HG03280 (cell line): ENCODE results near the gene SLC25A47.

Experiments
- ATAC-seq: cut with Tn5 transposase; IDR thresholded peaks from one replicate; pipeline ENCODE4 v1.9.1; 2021; ENCODE audit warnings: mild to moderate bottlenecking, moderate library complexity; ENCODE audit not compliant: unreplicated experiment

SLC25A47 gene

DNA sequence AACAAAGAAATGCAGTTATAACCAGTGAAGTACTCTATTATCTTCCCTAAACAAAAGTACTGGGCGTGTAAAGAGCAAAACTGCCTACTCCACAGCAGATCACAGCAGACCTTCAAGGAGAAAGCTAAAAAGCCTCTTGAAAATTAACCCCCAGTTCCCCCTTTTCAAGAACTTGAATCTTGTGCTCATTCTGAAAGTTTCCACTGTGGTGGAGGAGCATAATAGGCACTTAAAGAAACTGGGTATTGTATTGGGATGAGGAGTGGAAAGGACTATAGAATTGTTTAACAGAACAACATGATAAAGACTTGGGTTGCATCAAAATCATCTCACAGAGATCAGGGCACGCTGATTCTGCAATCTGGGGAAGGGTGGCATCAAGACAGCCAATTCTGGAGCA is 51.1 kb downstream of the SLC25A47 start:
- no peak for ATAC-seq

DNA sequence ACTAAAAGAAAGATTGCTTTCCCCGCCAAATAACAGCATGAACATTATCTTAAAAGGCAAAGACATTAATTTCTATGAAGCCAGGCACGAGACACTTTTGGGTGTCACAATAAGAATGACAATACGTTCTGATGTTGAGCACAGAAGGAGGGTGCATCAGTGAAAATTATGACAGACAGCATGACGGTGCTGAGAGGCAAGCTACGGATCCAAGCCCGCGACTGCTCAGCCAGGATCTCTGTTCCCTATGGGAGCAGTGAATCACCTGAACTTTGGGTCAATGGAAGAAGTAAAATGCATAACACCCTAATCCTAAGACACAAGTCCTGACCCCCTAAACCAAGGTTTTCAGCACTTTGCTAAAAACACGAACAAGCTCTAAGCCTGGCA is 51.7 kb downstream of the SLC25A47 start:
- ATAC-seq = no peak

- ATAC-seq = peak; percentile 38
These were observed 52.3 kb downstream of the SLC25A47 start for GRCh38 chr14:100375266-100375962.

GRCh38 chr14:100375963-100376735 is 53.0 kb downstream of the SLC25A47 start, which contains the start of gene WDR25:
Gene WDR25, plus strand, starts transcription at chr14:100376485.
- peak; percentile 79 for ATAC-seq

DNA sequence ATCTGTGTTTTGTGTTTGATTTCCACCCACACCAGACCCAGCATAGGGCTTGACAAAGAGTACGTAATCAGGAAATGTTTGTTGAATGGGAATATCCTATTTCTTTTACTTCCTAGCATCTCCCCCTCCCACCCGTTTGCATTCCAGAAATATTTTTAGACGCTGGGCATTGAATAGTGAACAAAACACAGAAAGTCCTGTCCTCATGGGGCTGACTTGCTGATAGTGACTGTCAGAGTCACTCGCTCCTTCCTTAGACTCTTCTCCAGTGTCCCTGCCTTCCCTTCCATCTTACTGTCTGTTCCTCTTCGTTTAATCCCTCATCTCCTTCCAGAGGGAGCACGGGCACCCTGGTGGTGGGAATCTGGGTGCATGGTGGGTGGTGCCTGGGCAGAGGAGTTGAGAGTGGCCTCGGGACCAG is 53.6 kb downstream of the SLC25A47 start:
- ATAC-seq = no peak
